Activated B cell treated with CpG ODN at 0.5 μM for 24 hours (primary cell): ENCODE results near the gene GFRA4. TPM values are rescaled to one million over a fixed set of nuclear protein-coding genes. Genes with fewer than 3 reads are reported as not detected.
"Not testable (repeated sequence)": the region's sequence is repeated elsewhere in the genome, so short reads cannot be mapped to it uniquely, and the experiment has no call there.

Source experiments
- ATAC-seq: fragments of 200-7000 bp; cut with Tn5 transposase; one replicate; pipeline ENCODE4 v1.10.0; 2021; ENCODE audit warnings: low read depth, mild to moderate bottlenecking, moderate library complexity
- CTCF ChIA-PET: fragments of 350-600 bp; sonication (Branson Sonifier 250); formaldehyde crosslinking; loops from one replicate; lab custom pipeline; 2021; ENCODE audit warnings: antibody characterized with exemption; lab: Charles Lee
- POLR2A ChIA-PET: fragments of 350-600 bp; sonication (Branson Sonifier 250); formaldehyde crosslinking; loops from one replicate; lab custom pipeline; 2021; ENCODE audit warnings: antibody characterized with exemption; lab: Charles Lee
- DNase-seq: peaks from one replicate; pipeline ENCODE4 v3.0.0; 2022
- H3K27ac Mint-ChIP-seq: one replicate; pipeline ENCODE4 v1.8.0; 2020; ENCODE audit warnings: mixed read lengths
- H3K27me3 Mint-ChIP-seq: one replicate; pipeline ENCODE4 v1.8.0; 2021; ENCODE audit warnings: mixed read lengths
- H3K36me3 Mint-ChIP-seq: one replicate; pipeline ENCODE4 v1.8.0; 2021; ENCODE audit warnings: low read depth, mixed read lengths
- H3K4me1 Mint-ChIP-seq: one replicate; pipeline ENCODE4 v1.8.0; 2021; ENCODE audit warnings: mixed read lengths
- H3K4me3 Mint-ChIP-seq: one replicate; pipeline ENCODE4 v1.8.0; 2020; ENCODE audit warnings: mild to moderate bottlenecking, mixed read lengths
- H3K9me3 Mint-ChIP-seq: one replicate; pipeline ENCODE4 v1.8.0; 2020; ENCODE audit warnings: mixed read lengths
- CTCF ChIP-seq: fragments of 200-600 bp; IDR thresholded peaks from one replicate; pipeline ENCODE4 v1.8.0; 2022; ENCODE audit warnings: antibody characterized with exemption, mild to moderate bottlenecking
- intact Hi-C: fragments of 100-400 bp; cut with micrococcal nuclease; formaldehyde crosslinking; loops from one replicate; pipeline ENCODE4 v1.15.1; 2024
- total RNA-seq: library from RNA; stranded (reverse); gene quantifications from 2 replicates; pipeline ENCODE4 v1.2.3, GENCODE V29; 2022

The GFRA4 gene
- total RNA-seq, 1 donor from 2014 or later = not detected

GRCh38 chr20:3616250-3616649, 46.9 kb downstream of the GFRA4 start:
- CTCF ChIA-PET = no interaction called here
- TF ChIP-seq CTCF = no peak
- peaks cover 25% of the 10 kb centered on the region for H3K36me3 Mint-ChIP-seq
- peaks cover 3% of the 10 kb centered on the region for H3K4me1 Mint-ChIP-seq
- H3K9me3 Mint-ChIP-seq = no peaks in the 10 kb centered on the region
- ATAC-seq (no peak), DNase-seq (no peak)
- no peaks in the 10 kb centered on the region for H3K27me3 Mint-ChIP-seq
- H3K27ac Mint-ChIP-seq = no peak overlapping the region
- no peak overlapping the region for H3K4me3 Mint-ChIP-seq
- POLR2A ChIA-PET = no interaction called here
- intact Hi-C loops = no loop called here

DNA sequence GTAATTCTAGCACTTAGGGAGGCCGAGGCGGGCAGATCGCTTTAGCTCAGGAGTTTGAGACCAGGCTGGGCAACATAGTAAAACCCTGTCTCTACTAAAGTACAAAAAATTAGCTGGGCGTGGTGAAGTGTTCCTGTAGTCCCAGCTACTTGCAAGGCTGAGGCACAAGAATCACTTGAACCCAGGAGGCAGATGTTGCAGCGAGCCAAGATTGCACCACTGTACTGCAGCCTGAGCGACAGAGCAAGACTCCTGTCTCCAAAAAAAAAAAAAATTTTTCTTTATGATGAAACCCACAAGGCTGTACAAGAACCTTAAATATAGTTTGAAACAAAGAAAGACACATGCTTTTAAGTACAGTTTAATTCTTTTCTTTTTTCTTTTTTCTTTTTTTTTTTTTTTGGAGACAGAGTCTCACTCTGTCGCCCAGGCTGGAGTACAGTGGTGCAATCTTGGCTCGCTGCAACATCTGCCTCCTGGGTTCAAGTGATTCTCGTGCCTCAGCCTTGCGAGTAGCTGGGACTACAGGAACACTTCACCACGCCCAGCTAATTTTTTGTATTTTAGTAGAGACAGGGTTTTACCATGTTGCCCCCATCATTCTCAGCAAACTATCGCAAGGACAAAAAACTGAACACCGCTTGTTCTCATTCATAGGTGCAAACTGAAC, 47.9 kb downstream of the GFRA4 start:
- intact Hi-C loops, H3K9me3 Mint-ChIP-seq, H3K4me3 Mint-ChIP-seq, DNase-seq, H3K27ac Mint-ChIP-seq, CTCF ChIA-PET, POLR2A ChIA-PET, ATAC-seq, H3K4me1 Mint-ChIP-seq, H3K27me3 Mint-ChIP-seq: not testable (repeated sequence)
- peaks cover 28% of the 10 kb centered on the region for H3K36me3 Mint-ChIP-seq

- H3K9me3 Mint-ChIP-seq = no peaks in the 10 kb centered on the region
- TF ChIP-seq CTCF = no peak
- DNase-seq (no peak), ATAC-seq (no peak)
- CTCF ChIA-PET = no interaction called here
- H3K4me1 Mint-ChIP-seq = peaks cover 3% of the 10 kb centered on the region
- POLR2A ChIA-PET = no interaction called here
- no peak overlapping the region for H3K4me3 Mint-ChIP-seq
- no peak overlapping the region for H3K27ac Mint-ChIP-seq
- intact Hi-C loops = no loop called here
- H3K27me3 Mint-ChIP-seq = no peaks in the 10 kb centered on the region
- H3K36me3 Mint-ChIP-seq = peaks cover 31% of the 10 kb centered on the region
Observed at GRCh38 chr20:3614466-3614865, 48.7 kb downstream of the GFRA4 start.

GRCh38 chr20:3613821-3614440, 49.3 kb downstream of the GFRA4 start:
- Mint-ChIP-seq H3K4me3 (no peak overlapping the region), H3K4me1 (peaks cover 3% of the 10 kb centered on the region), H3K36me3 (peaks cover 36% of the 10 kb centered on the region), H3K9me3 (no peaks in the 10 kb centered on the region), H3K27me3 (no peaks in the 10 kb centered on the region), H3K27ac (no peak overlapping the region)
- DNase-seq (no peak), ATAC-seq (no peak)
- CTCF ChIA-PET = no interaction called here
- POLR2A ChIA-PET = no interaction called here
- TF ChIP-seq CTCF = no peak
- intact Hi-C loops = no loop called here

GRCh38 chr20:3612795-3613572, 50.2 kb downstream of the GFRA4 start:
- no peak overlapping the region for H3K27ac Mint-ChIP-seq
- H3K36me3 Mint-ChIP-seq = peaks cover 43% of the 10 kb centered on the region
- no peak for DNase-seq
- no peaks in the 10 kb centered on the region for H3K9me3 Mint-ChIP-seq
- no peak for TF ChIP-seq CTCF
- POLR2A ChIA-PET = no interaction called here
- CTCF ChIA-PET = no interaction called here
- H3K4me3 Mint-ChIP-seq = no peak overlapping the region
- no peaks in the 10 kb centered on the region for H3K27me3 Mint-ChIP-seq
- intact Hi-C loops = no loop called here
- H3K4me1 Mint-ChIP-seq = peaks cover 3% of the 10 kb centered on the region
- no peak for ATAC-seq
